Activated B cell treated with CpG ODN at 0.5 μM for 24 hours (primary cell): ENCODE data around the gene FBXW4. TPM values are rescaled to one million over a fixed set of nuclear protein-coding genes. Genes with fewer than 3 reads are reported as not detected.

Source experiments
- ATAC-seq: fragments of 200-7000 bp; cut with Tn5 transposase; one replicate; pipeline ENCODE4 v1.10.0; 2021; ENCODE audit warnings: low read depth, mild to moderate bottlenecking, moderate library complexity
- CTCF ChIA-PET: fragments of 350-600 bp; sonication (Branson Sonifier 250); formaldehyde crosslinking; loops from one replicate; lab custom pipeline; 2021; ENCODE audit warnings: antibody characterized with exemption; lab: Charles Lee
- POLR2A ChIA-PET: fragments of 350-600 bp; sonication (Branson Sonifier 250); formaldehyde crosslinking; loops from one replicate; lab custom pipeline; 2021; ENCODE audit warnings: antibody characterized with exemption; lab: Charles Lee
- DNase-seq: peaks from one replicate; pipeline ENCODE4 v3.0.0; 2022
- H3K27ac Mint-ChIP-seq: one replicate; pipeline ENCODE4 v1.8.0; 2020; ENCODE audit warnings: mixed read lengths
- H3K27me3 Mint-ChIP-seq: one replicate; pipeline ENCODE4 v1.8.0; 2021; ENCODE audit warnings: mixed read lengths
- H3K36me3 Mint-ChIP-seq: one replicate; pipeline ENCODE4 v1.8.0; 2021; ENCODE audit warnings: low read depth, mixed read lengths
- H3K4me1 Mint-ChIP-seq: one replicate; pipeline ENCODE4 v1.8.0; 2021; ENCODE audit warnings: mixed read lengths
- H3K4me3 Mint-ChIP-seq: one replicate; pipeline ENCODE4 v1.8.0; 2020; ENCODE audit warnings: mild to moderate bottlenecking, mixed read lengths
- H3K9me3 Mint-ChIP-seq: one replicate; pipeline ENCODE4 v1.8.0; 2020; ENCODE audit warnings: mixed read lengths
- CTCF ChIP-seq: fragments of 200-600 bp; IDR thresholded peaks from one replicate; pipeline ENCODE4 v1.8.0; 2022; ENCODE audit warnings: antibody characterized with exemption, mild to moderate bottlenecking
- intact Hi-C: fragments of 100-400 bp; cut with micrococcal nuclease; formaldehyde crosslinking; loops from one replicate; pipeline ENCODE4 v1.15.1; 2024
- total RNA-seq: library from RNA; stranded (reverse); gene quantifications from 2 replicates; pipeline ENCODE4 v1.2.3, GENCODE V29; 2022

FBXW4 gene
- total RNA-seq, 1 donor from 2014 or later, result 74.2 TPM

- H3K9me3 Mint-ChIP-seq, result no peaks in the 10 kb centered on the region
- no peak for TF ChIP-seq CTCF
- intact Hi-C loops, result no loop called here
- peaks cover 60% of the 10 kb centered on the region for H3K36me3 Mint-ChIP-seq
- peaks cover 24% of the 10 kb centered on the region for H3K4me1 Mint-ChIP-seq
- no peak overlapping the region for H3K27ac Mint-ChIP-seq
- ATAC-seq (no peak), DNase-seq (no peak)
- POLR2A ChIA-PET, result interaction anchor here (0.5 to 0.7 kb wide), 2 partner anchors 161 to 227 kb away, joined by 3 read pairs; partner anchors contain the start of gene KCNIP2
- CTCF ChIA-PET, result interaction anchor here (1.4 kb wide), 1 partner anchor 14 kb away, joined by 3 read pairs; no protein-coding TSS in a partner anchor
- no peaks in the 10 kb centered on the region for H3K27me3 Mint-ChIP-seq
- no peak overlapping the region for H3K4me3 Mint-ChIP-seq
These were observed 78.4 kb downstream of the FBXW4 start for GRCh38 chr10:101616415-101617101.

- ATAC-seq, result no peak
- intact Hi-C loops, result no loop called here
- TF ChIP-seq CTCF, result no peak
- POLR2A ChIA-PET, result no interaction called here
- Mint-ChIP-seq H3K9me3 (no peaks in the 10 kb centered on the region), H3K27ac (no peak overlapping the region), H3K4me1 (peaks cover 24% of the 10 kb centered on the region), H3K27me3 (no peaks in the 10 kb centered on the region), H3K36me3 (peaks cover 58% of the 10 kb centered on the region), H3K4me3 (no peak overlapping the region)
- DNase-seq, result no peak
- CTCF ChIA-PET, result no interaction called here
These were observed 79.3 kb downstream of the FBXW4 start for GRCh38 chr10:101615525-101616116.

- no peak for ATAC-seq
- peaks cover 60% of the 10 kb centered on the region for H3K36me3 Mint-ChIP-seq
- TF ChIP-seq CTCF, result no peak
- intact Hi-C loops, result no loop called here
- H3K27me3 Mint-ChIP-seq, result no peaks in the 10 kb centered on the region
- no peak overlapping the region for H3K4me3 Mint-ChIP-seq
- CTCF ChIA-PET, result no interaction called here
- no peak overlapping the region for H3K27ac Mint-ChIP-seq
- peaks cover 21% of the 10 kb centered on the region for H3K4me1 Mint-ChIP-seq
- DNase-seq, result no peak
- POLR2A ChIA-PET, result no interaction called here
- H3K9me3 Mint-ChIP-seq, result no peaks in the 10 kb centered on the region
These were observed 80.1 kb downstream of the FBXW4 start for GRCh38 chr10:101614663-101615524.

GRCh38 chr10:101613646-101614045 is 81.3 kb downstream of the FBXW4 start:
- TF ChIP-seq CTCF, result no peak
- intact Hi-C loops, result no loop called here
- CTCF ChIA-PET, result no interaction called here
- POLR2A ChIA-PET, result no interaction called here
- Mint-ChIP-seq H3K4me1 (peaks cover 15% of the 10 kb centered on the region), H3K4me3 (no peak overlapping the region), H3K9me3 (no peaks in the 10 kb centered on the region), H3K27me3 (no peaks in the 10 kb centered on the region), H3K27ac (no peak overlapping the region), H3K36me3 (peaks cover 67% of the 10 kb centered on the region)
- ATAC-seq (no peak), DNase-seq (no peak)

- TF ChIP-seq CTCF, result no peak
- H3K27me3 Mint-ChIP-seq, result no peaks in the 10 kb centered on the region
- POLR2A ChIA-PET, result no interaction called here
- intact Hi-C loops, result no loop called here
- H3K4me3 Mint-ChIP-seq, result no peak overlapping the region
- peaks cover 8% of the 10 kb centered on the region for H3K4me1 Mint-ChIP-seq
- CTCF ChIA-PET, result no interaction called here
- peaks cover 67% of the 10 kb centered on the region for H3K36me3 Mint-ChIP-seq
- ATAC-seq (no peak), DNase-seq (no peak)
- no peaks in the 10 kb centered on the region for H3K9me3 Mint-ChIP-seq
- H3K27ac Mint-ChIP-seq, result no peak overlapping the region
These were observed 82.1 kb downstream of the FBXW4 start for GRCh38 chr10:101612872-101613271.
